CD8-positive, alpha-beta memory T cell (primary cell): ENCODE data around the gene MYO15A. TPM values are rescaled to one million over a fixed set of nuclear protein-coding genes. Genes with fewer than 3 reads are reported as not detected.
"Not testable (repeated sequence)": the region's sequence is repeated elsewhere in the genome, so short reads cannot be mapped to it uniquely, and the experiment has no call there.

Experiments used
- CTCF ChIA-PET: fragments of 350-600 bp; sonication (Branson Sonifier 250); formaldehyde crosslinking; loops from one replicate; lab custom pipeline; 2021; ENCODE audit warnings: antibody characterized with exemption; lab: Charles Lee
- POLR2A ChIA-PET: fragments of 350-600 bp; sonication (Branson Sonifier 250); formaldehyde crosslinking; loops from one replicate; lab custom pipeline; 2021; ENCODE audit warnings: antibody characterized with exemption; lab: Charles Lee
- DNase-seq, 5 donors: peaks; one replicate each; pipeline versions ENCODE4 v3.0.0 to v3.0.0-alpha.2; 2020 to 2022; ENCODE audit warnings: mixed read lengths in 1 of 5
- H3K27ac ChIP-seq: one replicate; pipeline ENCODE4 v1.7.0; 2013; ENCODE audit warnings: low read depth, mild to moderate bottlenecking, low read length, moderate library complexity
- H3K27me3 ChIP-seq: 2 replicates; pipeline ENCODE4 v1.7.0; 2013; ENCODE audit warnings: low read length, mild to moderate bottlenecking; ENCODE audit not compliant: insufficient read depth, poor library complexity, severe bottlenecking
- H3K36me3 ChIP-seq: 2 replicates; pipeline ENCODE4 v1.7.0; 2013; ENCODE audit warnings: mild to moderate bottlenecking, low read length, moderate library complexity; ENCODE audit not compliant: insufficient read depth
- H3K4me1 ChIP-seq: 2 replicates; pipeline ENCODE4 v1.7.0; 2013; ENCODE audit warnings: mild to moderate bottlenecking, low read length, moderate library complexity; ENCODE audit not compliant: insufficient read depth
- H3K4me3 ChIP-seq: 2 replicates; pipeline ENCODE4 v1.7.0; 2013; ENCODE audit warnings: mild to moderate bottlenecking, low read length
- H3K9me3 ChIP-seq: 2 replicates; pipeline ENCODE4 v1.7.0; 2013; ENCODE audit warnings: mild to moderate bottlenecking, low read length
- H3K27ac Mint-ChIP-seq, 8 donors: one replicate each; pipeline ENCODE4 v1.8.0; 2020 to 2021; ENCODE audit warnings: mixed read lengths in 8 of 8, mild to moderate bottlenecking in 6 of 8, inconsistent platforms in 3 of 8, moderate library complexity in 3 of 8
- H3K27me3 Mint-ChIP-seq, 2 donors: one replicate each; pipeline ENCODE4 v1.8.0; 2020 to 2021; ENCODE audit warnings: mixed read lengths in 2 of 2, mild to moderate bottlenecking in 1 of 2, moderate library complexity in 1 of 2
- H3K36me3 Mint-ChIP-seq, 3 donors: one replicate each; pipeline ENCODE4 v1.8.0; 2020 to 2021; ENCODE audit warnings: mixed read lengths in 3 of 3, inconsistent platforms in 1 of 3, mild to moderate bottlenecking in 1 of 3
- H3K4me1 Mint-ChIP-seq, 3 donors: one replicate each; pipeline ENCODE4 v1.8.0; 2020 to 2021; ENCODE audit warnings: mixed read lengths in 3 of 3, inconsistent platforms in 1 of 3, mild to moderate bottlenecking in 1 of 3
- H3K4me3 Mint-ChIP-seq, 7 donors: one replicate each; pipeline ENCODE4 v1.8.0; 2020 to 2021; ENCODE audit warnings: mixed read lengths in 7 of 7, mild to moderate bottlenecking in 6 of 7, moderate library complexity in 4 of 7, inconsistent platforms in 2 of 7
- H3K9me3 Mint-ChIP-seq, 5 donors: one replicate each; pipeline ENCODE4 v1.8.0; 2020 to 2022; ENCODE audit warnings: mixed read lengths in 5 of 5, mild to moderate bottlenecking in 3 of 5, moderate library complexity in 2 of 5, inconsistent platforms in 1 of 5
- polyA plus RNA-seq: library from polyadenylated mRNA; unstranded; fragments of 300-500 nt; fragmentation: Illumina TruSeq; gene quantifications from one replicate; pipeline ENCODE4 v1.2.3, GENCODE V29; 2021
- total RNA-seq, 2 experiments: library from RNA; stranded (reverse); gene quantifications; one replicate each; pipeline ENCODE4 v1.2.3, GENCODE V29; 2021

Gene MYO15A
- total and polyA plus RNA-seq, 3 experiments from 2014 or later, result 0.31 to 0.54 (median 0.35) TPM

GRCh38 chr17:18208092-18208491 is 99.5 kb downstream of the MYO15A start:
- ChIA-PET POLR2A (no interaction called here), CTCF (no interaction called here)
- no peaks in the 10 kb centered on the region for H3K9me3 ChIP-seq
- Mint-ChIP-seq H3K27me3 (no peaks in the 10 kb centered on the region), H3K27ac (peak overlapping the region in 1 of 8 donors; percentile 50), H3K4me3 (no peak overlapping the region), H3K4me1 (peaks cover 4 to 11% (median 5%) of the 10 kb centered on the region in 3 donors), H3K36me3 (peaks cover 3 to 79% (median 15%) of the 10 kb centered on the region in 3 donors), H3K9me3 (no peaks in the 10 kb centered on the region)
- H3K27me3 ChIP-seq, result no peaks in the 10 kb centered on the region
- H3K27ac ChIP-seq, result no peak overlapping the region
- H3K36me3 ChIP-seq, result peaks cover 51% of the 10 kb centered on the region
- no peak overlapping the region for H3K4me3 ChIP-seq
- no peaks in the 10 kb centered on the region for H3K4me1 ChIP-seq
- no peak for DNase-seq

GRCh38 chr17:18213666-18214270 is 105.2 kb downstream of the MYO15A start:
- Mint-ChIP-seq H3K4me3 (no peak overlapping the region), H3K27me3 (no peaks in the 10 kb centered on the region), H3K9me3 (no peaks in the 10 kb centered on the region), H3K27ac (peak overlapping the region in 1 of 8 donors; percentile 58), H3K36me3 (peaks cover 0 to 29% (median 7%) of the 10 kb centered on the region in 3 donors), H3K4me1 (peaks cover 0 to 2% (median 1%) of the 10 kb centered on the region in 3 donors)
- H3K4me3 ChIP-seq, result no peak overlapping the region
- no peaks in the 10 kb centered on the region for H3K4me1 ChIP-seq
- no peaks in the 10 kb centered on the region for H3K27me3 ChIP-seq
- ChIA-PET CTCF (no interaction called here), POLR2A (no interaction called here)
- peaks cover 12% of the 10 kb centered on the region for H3K36me3 ChIP-seq
- H3K9me3 ChIP-seq, result no peaks in the 10 kb centered on the region
- DNase-seq, result no peak
- no peak overlapping the region for H3K27ac ChIP-seq

GRCh38 chr17:18216906-18217305 is 108.3 kb downstream of the MYO15A start:
- H3K36me3 Mint-ChIP-seq, H3K4me3 Mint-ChIP-seq, H3K9me3 ChIP-seq, H3K27me3 ChIP-seq, H3K9me3 Mint-ChIP-seq, POLR2A ChIA-PET, DNase-seq, H3K27ac ChIP-seq, H3K27me3 Mint-ChIP-seq, H3K4me3 ChIP-seq, H3K4me1 ChIP-seq, H3K36me3 ChIP-seq, H3K4me1 Mint-ChIP-seq: not testable (repeated sequence)
- peak overlapping the region in 1 of 8 donors; percentile 66 for H3K27ac Mint-ChIP-seq
- CTCF ChIA-PET, result interaction anchor here (0.7 to 1.6 kb wide), 8 partner anchors 9 to 1084 kb away, joined by 3 to 6 read pairs (median 3); partner anchors contain the start of gene ALKBH5

- H3K27me3 Mint-ChIP-seq, result no peaks in the 10 kb centered on the region
Measured at GRCh38 chr17:18217412-18218015, 109.0 kb downstream of the MYO15A start.

GRCh38 chr17:18218756-18219415 is 110.3 kb downstream of the MYO15A start:
- Histone ChIP-seq H3K4me3 (no peak overlapping the region), H3K27me3 (no peaks in the 10 kb centered on the region), H3K27ac (no peak overlapping the region), H3K9me3 (no peaks in the 10 kb centered on the region), H3K4me1 (no peaks in the 10 kb centered on the region), H3K36me3 (no peaks in the 10 kb centered on the region)
- H3K36me3 Mint-ChIP-seq, result no peaks in the 10 kb centered on the region
- ChIA-PET POLR2A (no interaction called here), CTCF (interaction anchor here (1.0 to 1.1 kb wide), 2 partner anchors 30 to 77 kb away, joined by 3 read pairs; no protein-coding TSS in a partner anchor)
- H3K4me3 Mint-ChIP-seq, result no peak overlapping the region
- DNase-seq, result no peak
- H3K27ac Mint-ChIP-seq, result peak overlapping the region in 2 of 8 donors; percentile 8
- peaks cover 0 to 2% (median 1%) of the 10 kb centered on the region in 3 donors for H3K4me1 Mint-ChIP-seq
- H3K9me3 Mint-ChIP-seq, result no peaks in the 10 kb centered on the region
- no peaks in the 10 kb centered on the region for H3K27me3 Mint-ChIP-seq

More at GRCh38 chr17:18217412-18218015, 109.0 kb downstream of the MYO15A start:
- no peak overlapping the region for H3K4me3 ChIP-seq
- no peaks in the 10 kb centered on the region for H3K27me3 ChIP-seq
- POLR2A ChIA-PET, result no interaction called here
- Mint-ChIP-seq H3K9me3 (no peaks in the 10 kb centered on the region), H3K27ac (peak overlapping the region in 1 of 8 donors; percentile 82), H3K36me3 (no peaks in the 10 kb centered on the region), H3K4me1 (peaks cover 0 to 2% (median 1%) of the 10 kb centered on the region in 3 donors), H3K4me3 (peak overlapping the region in 1 of 7 donors; percentile 13)
- no peaks in the 10 kb centered on the region for H3K36me3 ChIP-seq
- no peaks in the 10 kb centered on the region for H3K4me1 ChIP-seq
- DNase-seq, result peak; percentile 47 to 76 (median 60)
- no peaks in the 10 kb centered on the region for H3K9me3 ChIP-seq
- CTCF ChIA-PET, result interaction anchor here (0.7 to 1.6 kb wide), 8 partner anchors 9 to 1083 kb away, joined by 3 to 6 read pairs (median 3); partner anchors contain the start of gene ALKBH5
- no peak overlapping the region for H3K27ac ChIP-seq

- Mint-ChIP-seq H3K9me3 (no peaks in the 10 kb centered on the region), H3K27ac (no peak overlapping the region), H3K36me3 (peaks cover 0 to 4% (median 0%) of the 10 kb centered on the region in 3 donors), H3K27me3 (no peaks in the 10 kb centered on the region), H3K4me3 (no peak overlapping the region), H3K4me1 (peaks cover 22 to 37% (median 27%) of the 10 kb centered on the region in 3 donors)
- H3K27me3 ChIP-seq, result no peaks in the 10 kb centered on the region
- CTCF ChIA-PET, result interaction anchor here (1.4 to 1.5 kb wide), 2 partner anchors 8 to 11 kb away, joined by 4 read pairs; no protein-coding TSS in a partner anchor
- no peak overlapping the region for H3K4me3 ChIP-seq
- no peak for DNase-seq
- no peak overlapping the region for H3K27ac ChIP-seq
- POLR2A ChIA-PET, result no interaction called here
- H3K4me1 ChIP-seq, result peaks cover 18% of the 10 kb centered on the region
- H3K9me3 ChIP-seq, result no peaks in the 10 kb centered on the region
- no peaks in the 10 kb centered on the region for H3K36me3 ChIP-seq
Measured at GRCh38 chr17:18224053-18224386, 115.5 kb downstream of the MYO15A start.

GRCh38 chr17:18224387-18225120 is 116.0 kb downstream of the MYO15A start:
- Histone ChIP-seq H3K36me3 (no peaks in the 10 kb centered on the region), H3K27ac (no peak overlapping the region), H3K4me3 (peak overlapping the region; percentile 45), H3K9me3 (no peaks in the 10 kb centered on the region), H3K4me1 (peaks cover 18% of the 10 kb centered on the region), H3K27me3 (no peaks in the 10 kb centered on the region)
- H3K9me3 Mint-ChIP-seq, result no peaks in the 10 kb centered on the region
- POLR2A ChIA-PET, result no interaction called here
- no peak for DNase-seq
- no peaks in the 10 kb centered on the region for H3K27me3 Mint-ChIP-seq
- CTCF ChIA-PET, result interaction anchor here (1.4 to 1.5 kb wide), 2 partner anchors 9 to 10 kb away, joined by 4 read pairs; no protein-coding TSS in a partner anchor
- peaks cover 22 to 39% (median 27%) of the 10 kb centered on the region in 3 donors for H3K4me1 Mint-ChIP-seq
- peak overlapping the region in 5 of 8 donors; percentile 51 to 93 (median 72) for H3K27ac Mint-ChIP-seq
- peak overlapping the region in 6 of 7 donors; percentile 13 to 70 (median 54) for H3K4me3 Mint-ChIP-seq
- H3K36me3 Mint-ChIP-seq, result peaks cover 0 to 4% (median 0%) of the 10 kb centered on the region in 3 donors
